SJSA1 (cell line): Measurements from ENCODE around the gene BPGM. TPM values are rescaled to one million over a fixed set of nuclear protein-coding genes. Genes with fewer than 3 reads are reported as not detected.

Experiments used
- total RNA-seq: library from RNA; depleted of rRNA; stranded (reverse); fragments of >200 nt; shearing (Covaris generic); gene quantifications from 2 replicates; pipeline ENCODE4 v1.2.3, GENCODE V29; 2014; rRNA removed

The BPGM gene
- total RNA-seq, 1 experiment from 2014 or later, result 43.7 TPM

Other genes starting within 250 kb of the BPGM start
- 79.8 and 103 TPM in 2 replicates for gene AKR1B1, start 187.8 kb upstream of the BPGM start, total RNA-seq
- 0.19 and 0.39 TPM in 2 replicates for gene AKR1B10, start 119.3 kb upstream of the BPGM start, total RNA-seq
- gene AKR1B15, start 97.7 kb upstream of the BPGM start, total RNA-seq, result 2.6 TPM in 1 of 2 replicates, not detected in the other
- gene CALD1, start 132.8 kb downstream of the BPGM start, total RNA-seq, result 411 and 544 TPM in 2 replicates